WTC11 (cell line): Measurements from ENCODE around the gene TBC1D4.

ENCODE experiments used
- CBFB ChIP-seq: sonication (generic); formaldehyde crosslinking; IDR thresholded peaks from 2 replicates; pipeline ENCODE4 v1.8.1; 2022; ENCODE audit warnings: mild to moderate bottlenecking, low read depth, missing genetic modification reagents
- CREB1 ChIP-seq: sonication (generic); formaldehyde crosslinking; IDR thresholded peaks from 2 replicates; pipeline ENCODE4 v1.8.0; 2023; ENCODE audit warnings: mild to moderate bottlenecking, missing genetic modification reagents
- ETV6 ChIP-seq: sonication (generic); formaldehyde crosslinking; IDR thresholded peaks from 2 replicates; pipeline ENCODE4 v1.8.1; 2022; ENCODE audit warnings: mild to moderate bottlenecking, missing genetic modification reagents
- MYBL2 ChIP-seq: sonication (generic); formaldehyde crosslinking; IDR thresholded peaks from 2 replicates; pipeline ENCODE4 v1.8.1; 2023; ENCODE audit warnings: mild to moderate bottlenecking, moderate library complexity, missing genetic modification reagents
- NR2C2 ChIP-seq: sonication (generic); formaldehyde crosslinking; IDR thresholded peaks from 2 replicates; pipeline ENCODE4 v1.8.0; 2022; ENCODE audit warnings: mild to moderate bottlenecking, missing genetic modification reagents
- RORB ChIP-seq: fragments of 250-450 bp; sonication (Bioruptor Pico); IDR thresholded peaks from 2 replicates; pipeline ENCODE4 v1.9.0; 2021; ENCODE audit warnings: mild to moderate bottlenecking
- TEAD4 ChIP-seq: sonication (generic); formaldehyde crosslinking; IDR thresholded peaks from 2 replicates; pipeline ENCODE4 v1.8.0; 2022; ENCODE audit warnings: mild to moderate bottlenecking, missing genetic modification reagents
- ZNF121 ChIP-seq: sonication (generic); formaldehyde crosslinking; IDR thresholded peaks from 2 replicates; pipeline ENCODE4 v1.8.0; 2023; ENCODE audit warnings: missing genetic modification reagents
- TF ChIP-seq, protein P1 (sequence below): sonication (generic); formaldehyde crosslinking; conservative IDR thresholded peaks from 2 replicates; pipeline ENCODE4 v1.8.1; 2022; ENCODE audit warnings: mild to moderate bottlenecking, missing genetic modification reagents
- TF ChIP-seq, protein P2 (sequence below): fragments of 200-600 bp; IDR thresholded peaks from 2 replicates; pipeline ENCODE4 v1.8.0; 2022; ENCODE audit warnings: antibody characterized with exemption
- TF ChIP-seq, protein P3 (sequence below): sonication (generic); formaldehyde crosslinking; IDR thresholded peaks from 2 replicates; pipeline ENCODE4 v1.8.0; 2022; ENCODE audit warnings: mild to moderate bottlenecking, missing genetic modification reagents
- TF ChIP-seq, protein P4 (sequence below): sonication (generic); formaldehyde crosslinking; IDR thresholded peaks from 2 replicates; pipeline ENCODE4 v1.8.1; 2022; ENCODE audit warnings: low read depth, missing genetic modification reagents, borderline replicate concordance

DNA sequence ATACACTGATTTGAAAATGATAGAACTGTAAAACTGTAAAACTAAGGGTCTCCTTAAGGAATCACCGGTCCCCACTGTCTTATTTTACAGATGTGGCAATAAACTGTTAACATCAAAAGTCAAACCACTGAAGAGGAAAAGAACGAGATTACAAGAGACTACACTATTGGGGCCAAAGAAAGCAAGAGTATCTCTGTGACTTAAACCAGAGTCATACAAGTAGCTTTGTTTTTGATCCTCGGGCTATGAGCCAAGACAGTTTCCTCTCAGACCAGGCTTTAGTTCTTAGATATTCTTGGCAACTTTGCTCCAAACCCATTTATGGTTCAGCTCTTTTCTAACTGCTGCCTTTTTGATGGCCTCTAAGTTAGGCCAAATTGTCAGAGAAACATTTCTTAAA lies 113.8 kb downstream of the TBC1D4 start:
- TF ChIP-seq ZNF121 (CRISPR knock-in tag) (no peak), NR2C2 (no peak), RORB (CRISPR knock-in tag) (no peak), CBFB (no peak), CREB1 (CRISPR knock-in tag) (no peak), TEAD4 (CRISPR knock-in tag) (no peak), MYBL2 (CRISPR knock-in tag) (no peak), ETV6 (CRISPR knock-in tag) (no peak)
- TF ChIP-seq, protein P1, sequence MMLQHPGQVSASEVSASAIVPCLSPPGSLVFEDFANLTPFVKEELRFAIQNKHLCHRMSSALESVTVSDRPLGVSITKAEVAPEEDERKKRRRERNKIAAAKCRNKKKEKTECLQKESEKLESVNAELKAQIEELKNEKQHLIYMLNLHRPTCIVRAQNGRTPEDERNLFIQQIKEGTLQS (CRISPR knock-in tag), result no peak
- TF ChIP-seq, protein P2, sequence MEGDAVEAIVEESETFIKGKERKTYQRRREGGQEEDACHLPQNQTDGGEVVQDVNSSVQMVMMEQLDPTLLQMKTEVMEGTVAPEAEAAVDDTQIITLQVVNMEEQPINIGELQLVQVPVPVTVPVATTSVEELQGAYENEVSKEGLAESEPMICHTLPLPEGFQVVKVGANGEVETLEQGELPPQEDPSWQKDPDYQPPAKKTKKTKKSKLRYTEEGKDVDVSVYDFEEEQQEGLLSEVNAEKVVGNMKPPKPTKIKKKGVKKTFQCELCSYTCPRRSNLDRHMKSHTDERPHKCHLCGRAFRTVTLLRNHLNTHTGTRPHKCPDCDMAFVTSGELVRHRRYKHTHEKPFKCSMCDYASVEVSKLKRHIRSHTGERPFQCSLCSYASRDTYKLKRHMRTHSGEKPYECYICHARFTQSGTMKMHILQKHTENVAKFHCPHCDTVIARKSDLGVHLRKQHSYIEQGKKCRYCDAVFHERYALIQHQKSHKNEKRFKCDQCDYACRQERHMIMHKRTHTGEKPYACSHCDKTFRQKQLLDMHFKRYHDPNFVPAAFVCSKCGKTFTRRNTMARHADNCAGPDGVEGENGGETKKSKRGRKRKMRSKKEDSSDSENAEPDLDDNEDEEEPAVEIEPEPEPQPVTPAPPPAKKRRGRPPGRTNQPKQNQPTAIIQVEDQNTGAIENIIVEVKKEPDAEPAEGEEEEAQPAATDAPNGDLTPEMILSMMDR, result no peak
- TF ChIP-seq, protein P3, sequence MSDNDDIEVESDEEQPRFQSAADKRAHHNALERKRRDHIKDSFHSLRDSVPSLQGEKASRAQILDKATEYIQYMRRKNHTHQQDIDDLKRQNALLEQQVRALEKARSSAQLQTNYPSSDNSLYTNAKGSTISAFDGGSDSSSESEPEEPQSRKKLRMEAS (CRISPR knock-in tag), result no peak
- TF ChIP-seq, protein P4, sequence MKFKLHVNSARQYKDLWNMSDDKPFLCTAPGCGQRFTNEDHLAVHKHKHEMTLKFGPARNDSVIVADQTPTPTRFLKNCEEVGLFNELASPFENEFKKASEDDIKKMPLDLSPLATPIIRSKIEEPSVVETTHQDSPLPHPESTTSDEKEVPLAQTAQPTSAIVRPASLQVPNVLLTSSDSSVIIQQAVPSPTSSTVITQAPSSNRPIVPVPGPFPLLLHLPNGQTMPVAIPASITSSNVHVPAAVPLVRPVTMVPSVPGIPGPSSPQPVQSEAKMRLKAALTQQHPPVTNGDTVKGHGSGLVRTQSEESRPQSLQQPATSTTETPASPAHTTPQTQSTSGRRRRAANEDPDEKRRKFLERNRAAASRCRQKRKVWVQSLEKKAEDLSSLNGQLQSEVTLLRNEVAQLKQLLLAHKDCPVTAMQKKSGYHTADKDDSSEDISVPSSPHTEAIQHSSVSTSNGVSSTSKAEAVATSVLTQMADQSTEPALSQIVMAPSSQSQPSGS, result no peak
